ENCODE results near the gene SPECC1L. TPM values are rescaled to one million over a fixed set of nuclear protein-coding genes. Genes with fewer than 3 reads are reported as not detected.

SPECC1L gene
- total and polyA plus RNA-seq, 4 experiments from 2014 or later: 4.3 to 62.1 (median 32.0) TPM

- Mint-ChIP-seq H3K36me3 (no peaks in the 10 kb centered on the region), H3K9me3 (peaks cover 0 to 2% (median 0%) of the 10 kb centered on the region in 8 donors), H3K4me3 (no peak overlapping the region), H3K27ac (no peak overlapping the region), H3K27me3 (peaks cover 0 to 2% of the 10 kb centered on the region in 2 donors), H3K4me1 (no peaks in the 10 kb centered on the region)
- ChIA-PET POLR2A (ENCODE audit: partially characterized antibody) (interaction anchor here (1.0 kb wide), 1 partner anchor 74 kb away, joined by 3 read pairs; no protein-coding TSS in a partner anchor), CTCF (ENCODE audit: partially characterized antibody) (interaction anchor here (0.7 to 2.3 kb wide), 7 partner anchors 10 to 171 kb away, joined by 3 to 15 read pairs (median 5); no protein-coding TSS in a partner anchor)
- DNase-seq: no peak
- Histone ChIP-seq H3K9me3 (ENCODE audit: control insufficient read depth in 1 of 2, low read length in 2 of 2) (no peaks in the 10 kb centered on the region), H3K36me3 (ENCODE audit: insufficient read depth, low read length) (no peaks in the 10 kb centered on the region), H3K27ac (ENCODE audit: low read depth, low read length) (no peak overlapping the region), H3K4me1 (ENCODE audit: insufficient read depth, low read length) (no peaks in the 10 kb centered on the region), H3K4me3 (ENCODE audit: low read length in 2 of 2) (no peak overlapping the region), H3K27me3 (ENCODE audit: insufficient read depth, low read length) (no peaks in the 10 kb centered on the region)
- intact Hi-C loops (cut with micrococcal nuclease): loop anchor here (1.0 kb wide), 2 partner anchors 98 to 124 kb away; no protein-coding TSS in a partner anchor
Observed at GRCh38 chr22:24231706-24232105, 38.9 kb upstream of the SPECC1L start.

- intact Hi-C loops (cut with micrococcal nuclease): no loop called here
- POLR2A ChIA-PET (ENCODE audit: partially characterized antibody): no interaction called here
- peaks cover 0 to 2% (median 0%) of the 10 kb centered on the region in 8 donors for H3K9me3 Mint-ChIP-seq
Observed at GRCh38 chr22:24232124-24232523, 38.5 kb upstream of the SPECC1L start.

GRCh38 chr22:24232725-24233124, 37.9 kb upstream of the SPECC1L start:
- Mint-ChIP-seq H3K9me3 (peaks cover 0 to 2% (median 0%) of the 10 kb centered on the region in 8 donors), H3K36me3 (no peaks in the 10 kb centered on the region), H3K4me1 (peaks cover 0 to 1% (median 0%) of the 10 kb centered on the region in 4 donors), H3K27me3 (peaks cover 0 to 2% of the 10 kb centered on the region in 2 donors), H3K4me3 (no peak overlapping the region), H3K27ac (no peak overlapping the region)
- Histone ChIP-seq H3K27me3 (ENCODE audit: insufficient read depth, low read length) (no peaks in the 10 kb centered on the region), H3K27ac (ENCODE audit: low read depth, low read length) (no peak overlapping the region), H3K4me3 (ENCODE audit: low read length in 2 of 2) (no peak overlapping the region), H3K36me3 (ENCODE audit: insufficient read depth, low read length) (no peaks in the 10 kb centered on the region), H3K4me1 (ENCODE audit: insufficient read depth, low read length) (no peaks in the 10 kb centered on the region), H3K9me3 (ENCODE audit: control insufficient read depth in 1 of 2, low read length in 2 of 2) (no peaks in the 10 kb centered on the region)
- CTCF ChIA-PET (ENCODE audit: partially characterized antibody): interaction anchor here (0.6 kb wide), 1 partner anchor 10 kb away, joined by 3 read pairs; no protein-coding TSS in a partner anchor
- intact Hi-C loops (cut with micrococcal nuclease): no loop called here
- no peak for DNase-seq
- POLR2A ChIA-PET (ENCODE audit: partially characterized antibody): no interaction called here

More at GRCh38 chr22:24232124-24232523, 38.5 kb upstream of the SPECC1L start:
- CTCF ChIA-PET (ENCODE audit: partially characterized antibody): interaction anchor here (0.7 to 2.3 kb wide), 3 partner anchors 10 to 80 kb away, joined by 3 to 15 read pairs (median 4); no protein-coding TSS in a partner anchor
- Mint-ChIP-seq H3K36me3 (no peaks in the 10 kb centered on the region), H3K4me1 (no peaks in the 10 kb centered on the region), H3K27ac (no peak overlapping the region), H3K27me3 (peaks cover 0 to 2% of the 10 kb centered on the region in 2 donors), H3K4me3 (no peak overlapping the region)
- Histone ChIP-seq H3K27me3 (ENCODE audit: insufficient read depth, low read length) (no peaks in the 10 kb centered on the region), H3K36me3 (ENCODE audit: insufficient read depth, low read length) (no peaks in the 10 kb centered on the region), H3K27ac (ENCODE audit: low read depth, low read length) (no peak overlapping the region), H3K9me3 (ENCODE audit: control insufficient read depth in 1 of 2, low read length in 2 of 2) (no peaks in the 10 kb centered on the region), H3K4me1 (ENCODE audit: insufficient read depth, low read length) (no peaks in the 10 kb centered on the region), H3K4me3 (ENCODE audit: low read length in 2 of 2) (no peak overlapping the region)
- no peak for DNase-seq

GRCh38 chr22:24233235-24233634, 37.4 kb upstream of the SPECC1L start:
- ChIA-PET CTCF (ENCODE audit: partially characterized antibody) (interaction anchor here (0.6 kb wide), 1 partner anchor 9 kb away, joined by 3 read pairs; no protein-coding TSS in a partner anchor), POLR2A (ENCODE audit: partially characterized antibody) (no interaction called here)
- H3K4me1 ChIP-seq (ENCODE audit: insufficient read depth, low read length): no peaks in the 10 kb centered on the region
- H3K4me1 Mint-ChIP-seq: peaks cover 0 to 1% (median 0%) of the 10 kb centered on the region in 4 donors
- peaks cover 0 to 2% of the 10 kb centered on the region in 2 donors for H3K27me3 Mint-ChIP-seq
- H3K9me3 Mint-ChIP-seq: peaks cover 0 to 2% (median 0%) of the 10 kb centered on the region in 8 donors
- no peaks in the 10 kb centered on the region for H3K9me3 ChIP-seq (ENCODE audit: control insufficient read depth in 1 of 2, low read length in 2 of 2)
- intact Hi-C loops (cut with micrococcal nuclease): no loop called here
- H3K4me3 Mint-ChIP-seq: no peak overlapping the region
- H3K27ac Mint-ChIP-seq: peak overlapping the region in 1 of 7 donors; percentile 12
- no peaks in the 10 kb centered on the region for H3K36me3 ChIP-seq (ENCODE audit: insufficient read depth, low read length)
- H3K27me3 ChIP-seq (ENCODE audit: insufficient read depth, low read length): no peaks in the 10 kb centered on the region
- H3K27ac ChIP-seq (ENCODE audit: low read depth, low read length): no peak overlapping the region
- H3K36me3 Mint-ChIP-seq: no peaks in the 10 kb centered on the region
- no peak for DNase-seq
- no peak overlapping the region for H3K4me3 ChIP-seq (ENCODE audit: low read length in 2 of 2)

GRCh38 chr22:24233816-24234215, 36.8 kb upstream of the SPECC1L start:
- H3K27ac ChIP-seq (ENCODE audit: low read depth, low read length): no peak overlapping the region
- ChIA-PET POLR2A (ENCODE audit: partially characterized antibody) (no interaction called here), CTCF (ENCODE audit: partially characterized antibody) (no interaction called here)
- no peak for DNase-seq
- peaks cover 0 to 2% (median 0%) of the 10 kb centered on the region in 8 donors for H3K9me3 Mint-ChIP-seq
- H3K4me1 Mint-ChIP-seq: peaks cover 0 to 1% (median 0%) of the 10 kb centered on the region in 4 donors
- no peak overlapping the region for H3K4me3 ChIP-seq (ENCODE audit: low read length in 2 of 2)
- no peaks in the 10 kb centered on the region for H3K36me3 ChIP-seq (ENCODE audit: insufficient read depth, low read length)
- no peak overlapping the region for H3K27ac Mint-ChIP-seq
- no peaks in the 10 kb centered on the region for H3K9me3 ChIP-seq (ENCODE audit: control insufficient read depth in 1 of 2, low read length in 2 of 2)
- no peaks in the 10 kb centered on the region for H3K4me1 ChIP-seq (ENCODE audit: insufficient read depth, low read length)
- H3K36me3 Mint-ChIP-seq: no peaks in the 10 kb centered on the region
- H3K27me3 Mint-ChIP-seq: peaks cover 0 to 2% of the 10 kb centered on the region in 2 donors
- H3K27me3 ChIP-seq (ENCODE audit: insufficient read depth, low read length): no peaks in the 10 kb centered on the region
- intact Hi-C loops (cut with micrococcal nuclease): no loop called here
- no peak overlapping the region for H3K4me3 Mint-ChIP-seq

- no peak for DNase-seq
- H3K27ac ChIP-seq (ENCODE audit: low read depth, low read length): no peak overlapping the region
- intact Hi-C loops (cut with micrococcal nuclease): no loop called here
- H3K9me3 Mint-ChIP-seq: peaks cover 0 to 2% (median 0%) of the 10 kb centered on the region in 8 donors
- no peak overlapping the region for H3K27ac Mint-ChIP-seq
- H3K36me3 Mint-ChIP-seq: no peaks in the 10 kb centered on the region
- no peaks in the 10 kb centered on the region for H3K9me3 ChIP-seq (ENCODE audit: control insufficient read depth in 1 of 2, low read length in 2 of 2)
- peaks cover 0 to 1% (median 0%) of the 10 kb centered on the region in 4 donors for H3K4me1 Mint-ChIP-seq
- no peaks in the 10 kb centered on the region for H3K27me3 ChIP-seq (ENCODE audit: insufficient read depth, low read length)
- H3K4me1 ChIP-seq (ENCODE audit: insufficient read depth, low read length): no peaks in the 10 kb centered on the region
- H3K4me3 ChIP-seq (ENCODE audit: low read length in 2 of 2): no peak overlapping the region
- ChIA-PET CTCF (ENCODE audit: partially characterized antibody) (no interaction called here), POLR2A (ENCODE audit: partially characterized antibody) (no interaction called here)
- no peak overlapping the region for H3K4me3 Mint-ChIP-seq
- H3K27me3 Mint-ChIP-seq: peaks cover 0 to 2% of the 10 kb centered on the region in 2 donors
- H3K36me3 ChIP-seq (ENCODE audit: insufficient read depth, low read length): no peaks in the 10 kb centered on the region
Observed at GRCh38 chr22:24235315-24235714, 35.3 kb upstream of the SPECC1L start.

GRCh38 chr22:24236656-24237055, 34.0 kb upstream of the SPECC1L start:
- peaks cover 4% of the 10 kb centered on the region for H3K4me1 ChIP-seq (ENCODE audit: insufficient read depth, low read length)
- intact Hi-C loops (cut with micrococcal nuclease): no loop called here
- H3K36me3 ChIP-seq (ENCODE audit: insufficient read depth, low read length): no peaks in the 10 kb centered on the region
- Mint-ChIP-seq H3K27me3 (no peaks in the 10 kb centered on the region), H3K9me3 (peaks cover 0 to 2% (median 0%) of the 10 kb centered on the region in 8 donors), H3K27ac (no peak overlapping the region), H3K4me3 (no peak overlapping the region), H3K4me1 (peaks cover 4 to 12% (median 6%) of the 10 kb centered on the region in 4 donors), H3K36me3 (no peaks in the 10 kb centered on the region)
- DNase-seq: no peak
- ChIA-PET POLR2A (ENCODE audit: partially characterized antibody) (no interaction called here), CTCF (ENCODE audit: partially characterized antibody) (no interaction called here)
- H3K9me3 ChIP-seq (ENCODE audit: control insufficient read depth in 1 of 2, low read length in 2 of 2): no peaks in the 10 kb centered on the region
- H3K4me3 ChIP-seq (ENCODE audit: low read length in 2 of 2): no peak overlapping the region
- no peaks in the 10 kb centered on the region for H3K27me3 ChIP-seq (ENCODE audit: insufficient read depth, low read length)
- H3K27ac ChIP-seq (ENCODE audit: low read depth, low read length): no peak overlapping the region
